Vagina (tissue), 2 donors: ENCODE measurements around the gene MARCKS.

Experiments
- CTCF ChIP-seq, 3 experiments: fragments of 450-650 bp in 2 of 3; fragments of 200-600 bp in 1 of 3; sonication (generic) in 1 of 3; IDR thresholded peaks; one replicate each; pipeline ENCODE4 v1.5.1; 2017 to 2019; ENCODE audit warnings: antibody characterized with exemption in 3 of 3, mild to moderate bottlenecking in 2 of 3, moderate library complexity in 2 of 3
- POLR2A ChIP-seq, 2 donors: fragments of 450-650 bp; IDR thresholded peaks; one replicate each; pipeline ENCODE4 v1.6.1; 2017; ENCODE audit warnings: antibody characterized with exemption in 2 of 2, mild to moderate bottlenecking in 2 of 2, moderate library complexity in 2 of 2
- POLR2AphosphoS5 ChIP-seq, 2 donors: sonication (generic); formaldehyde crosslinking; IDR thresholded peaks; one replicate each; pipeline ENCODE4 v1.9.0; 2017; ENCODE audit warnings: antibody characterized with exemption in 2 of 2, mild to moderate bottlenecking in 2 of 2, low read depth in 1 of 2; ENCODE audit not compliant: insufficient read depth in 1 of 2

GRCh38 chr6:113843500-113844073, 13.6 kb upstream of the MARCKS start:
- no peak for TF ChIP-seq POLR2AphosphoS5 (IDR thresholded peaks at IDR 0.05; ENCODE audit: insufficient read depth in 1 of 2, low read depth in 1 of 2)
- no peak for TF ChIP-seq POLR2A (IDR thresholded peaks at IDR 0.05)
- TF ChIP-seq CTCF (IDR thresholded peaks at IDR 0.05): no peak
